Non-pigmented ciliary epithelial cell (primary cell): ENCODE results near the gene RSKR.
"Not testable (repeated sequence)": the region's sequence is repeated elsewhere in the genome, so short reads cannot be mapped to it uniquely, and the experiment has no call there.

ENCODE experiments used
- DNase-seq: peaks from one replicate; pipeline ENCODE4 v3.0.0-alpha.2; 2010; ENCODE audit warnings: low read depth

Gene RSKR

DNA sequence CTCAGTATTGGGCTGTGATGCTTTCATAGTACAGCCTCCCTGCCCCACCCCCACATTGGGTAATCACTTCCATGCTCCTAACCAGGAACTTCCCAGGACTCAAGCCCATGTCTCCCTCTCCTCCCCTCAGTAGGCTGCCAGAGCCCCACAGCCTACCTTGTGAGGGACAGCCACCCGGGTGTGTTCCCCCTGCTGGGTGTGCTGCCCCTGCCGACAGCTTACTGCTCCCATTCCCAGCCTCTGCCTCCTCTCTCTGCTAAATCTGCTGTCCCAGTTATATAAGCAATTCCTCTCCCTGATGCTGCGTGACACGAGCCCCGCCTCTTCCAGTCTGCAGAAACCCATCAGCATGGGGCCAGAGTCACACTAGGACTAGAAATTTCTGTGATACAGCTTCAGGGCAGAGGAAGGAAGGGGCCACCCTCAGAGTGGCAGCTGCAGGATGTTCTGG is at the start of gene RSKR:
Gene RSKR (minus strand): TSS at position 255 of the 451 bp plus-strand sequence. CDS start 24 bp downstream, at position 231.
- no peak for DNase-seq

GRCh38 chr17:28663723-28664122 is 49.7 kb upstream of the RSKR start:
- no peak for DNase-seq

- no peak for DNase-seq
Observed at GRCh38 chr17:28662527-28662829, 48.5 kb upstream of the RSKR start.

- no peak for DNase-seq
Observed at GRCh38 chr17:28661635-28662526, 47.9 kb upstream of the RSKR start, which contains the start of the genes SDF2 and SUPT6H. TSS of gene SDF2 (minus strand) at chr17:28661906. CDS start at chr17:28661876, 30 bp downstream. TSS of gene SUPT6H (plus strand) at chr17:28662205. CDS start at chr17:28673402, 11,197 bp downstream.

DNA sequence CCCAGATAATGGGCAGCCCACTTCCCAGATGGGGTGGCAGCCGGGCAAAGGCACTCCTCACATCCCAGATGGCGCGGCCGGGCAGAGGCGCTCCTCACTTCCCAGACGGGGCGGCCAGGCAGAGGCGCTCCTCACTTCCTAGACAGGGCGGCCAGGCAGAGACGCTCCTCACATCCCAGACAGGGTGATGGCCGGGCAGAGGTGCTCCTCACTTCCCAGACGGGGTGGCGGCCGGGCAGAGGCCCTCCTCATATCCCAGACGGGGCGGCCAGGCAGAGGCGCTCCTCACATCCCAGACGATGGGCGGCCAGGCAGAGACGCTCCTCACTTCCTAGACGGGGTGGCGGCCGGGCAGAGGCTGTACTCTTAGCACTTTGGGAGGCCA is 45.5 kb upstream of the RSKR start:
- DNase-seq: not testable (repeated sequence)

DNA sequence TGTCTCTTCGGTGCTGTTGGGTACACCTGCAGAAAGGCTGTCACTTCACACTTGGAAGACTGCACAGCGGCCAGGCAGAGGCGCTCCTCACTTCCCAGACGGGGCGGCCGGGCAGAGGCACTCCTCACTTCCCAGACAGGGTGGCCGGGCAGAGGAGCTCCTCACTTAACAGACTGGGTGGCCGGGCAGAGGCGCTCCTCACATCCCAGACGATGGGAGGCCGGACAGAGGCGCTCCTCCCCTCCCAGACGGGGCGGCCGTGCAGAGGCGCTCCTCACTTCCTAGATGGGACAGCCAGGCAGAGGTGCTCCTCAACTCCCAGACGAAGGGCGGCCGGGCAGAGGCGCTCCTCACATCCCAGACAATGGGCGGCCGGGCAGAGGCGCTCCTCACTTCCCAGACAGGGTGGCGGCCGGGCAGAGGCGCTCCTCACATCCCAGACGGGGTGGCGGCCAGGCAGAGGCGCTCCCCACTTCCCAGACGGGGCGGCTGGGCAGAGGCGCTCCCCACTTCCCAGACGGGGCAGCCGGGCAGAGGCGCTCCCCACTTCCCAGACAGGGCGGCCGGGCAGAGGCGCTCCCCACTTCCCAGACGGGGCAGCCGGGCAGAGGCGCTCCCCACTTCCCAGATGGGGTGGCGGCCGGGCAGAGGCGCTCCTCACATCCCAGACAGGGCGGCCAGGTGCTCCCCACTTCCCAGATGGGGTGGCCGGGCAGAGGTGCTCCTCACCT is 44.9 kb upstream of the RSKR start:
- DNase-seq: not testable (repeated sequence)

DNA sequence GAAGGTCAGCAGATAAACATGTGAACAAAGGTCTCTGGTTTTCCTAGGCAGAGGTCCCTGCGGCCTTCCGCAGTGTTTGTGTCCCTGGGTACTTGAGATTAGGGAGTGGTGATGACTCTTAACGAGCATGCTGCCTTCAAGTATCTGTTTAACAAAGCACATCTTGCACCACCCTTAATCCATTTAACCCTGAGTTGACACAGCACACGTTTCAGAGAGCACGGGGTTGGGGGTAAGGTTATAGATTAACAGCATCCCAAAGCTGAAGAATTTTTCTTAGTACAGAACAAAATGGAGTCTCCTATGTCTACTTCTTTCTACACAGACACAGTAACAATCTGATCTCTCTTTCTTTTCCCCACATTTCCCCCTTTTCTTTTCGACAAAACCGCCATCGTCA is 44.4 kb upstream of the RSKR start:
- not testable (repeated sequence) for DNase-seq

DNA sequence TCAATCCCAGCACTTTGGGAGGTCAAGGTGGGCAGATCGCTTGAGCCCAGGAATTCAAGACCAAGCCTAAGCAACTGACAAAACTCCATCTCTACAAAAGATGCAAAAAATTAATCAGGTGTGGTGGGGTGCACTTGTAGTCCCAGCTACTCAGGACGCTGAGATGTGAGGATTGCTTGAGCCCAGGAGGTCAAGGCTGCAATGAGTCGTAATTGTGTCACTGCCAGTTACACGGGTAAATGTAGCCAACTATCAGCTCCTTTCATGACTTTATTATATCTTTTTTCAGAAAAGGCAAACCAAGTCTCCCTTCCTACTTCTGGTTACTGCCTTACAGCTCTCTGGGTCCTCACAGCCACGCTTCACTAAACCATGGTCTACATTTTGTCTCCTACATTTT is 43.8 kb upstream of the RSKR start:
- no peak for DNase-seq

DNA sequence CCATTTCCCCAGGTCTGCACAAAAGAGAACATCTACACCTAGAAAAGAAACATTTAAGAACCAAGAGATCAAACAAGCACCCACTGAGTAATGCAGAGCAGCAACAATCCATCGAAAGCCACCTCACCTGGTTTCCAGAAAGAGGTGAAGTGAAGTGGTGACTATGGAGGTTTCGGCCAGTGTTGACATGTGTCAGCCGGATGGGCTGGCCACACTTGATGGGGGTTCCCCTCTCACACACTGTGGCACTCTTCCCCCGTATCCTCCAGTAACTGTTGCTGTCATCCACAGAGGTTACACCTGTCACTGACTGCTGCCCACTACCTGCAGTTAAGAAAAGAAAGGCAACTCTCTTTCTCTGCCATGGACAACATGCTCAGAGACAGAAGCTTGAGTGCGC is 41.2 kb upstream of the RSKR start:
- no peak for DNase-seq

DNA sequence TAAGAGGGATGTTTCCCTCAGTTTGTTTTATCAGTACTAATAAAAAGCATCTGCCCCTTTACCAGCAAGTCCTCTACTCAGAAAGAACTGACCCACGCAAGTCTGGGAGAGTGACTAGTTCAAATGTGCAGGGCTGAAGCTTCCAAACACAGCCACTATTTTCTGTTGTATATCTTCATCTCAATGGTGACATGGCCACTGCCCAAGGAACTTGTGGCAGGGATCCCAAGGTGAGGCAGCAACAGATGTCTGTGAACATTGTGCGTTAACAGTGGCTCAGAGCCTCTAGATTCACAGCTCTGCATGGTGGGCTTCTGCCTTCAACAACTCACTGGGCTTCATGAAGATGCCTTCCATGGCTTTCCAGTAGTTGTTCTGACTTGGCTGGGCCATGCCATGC is 34.7 kb upstream of the RSKR start:
- DNase-seq: no peak

- DNase-seq: no peak
Observed at GRCh38 chr17:28646039-28646754, 32.2 kb upstream of the RSKR start.

GRCh38 chr17:28645576-28645939 is 31.6 kb upstream of the RSKR start:
- DNase-seq: no peak

GRCh38 chr17:28644787-28645575 is 31.0 kb upstream of the RSKR start, which contains the start of gene BLTP2:
TSS of gene BLTP2 (minus strand) at chr17:28645158. CDS start at chr17:28645056, 102 bp downstream.
- DNase-seq: peak; percentile 64

DNA sequence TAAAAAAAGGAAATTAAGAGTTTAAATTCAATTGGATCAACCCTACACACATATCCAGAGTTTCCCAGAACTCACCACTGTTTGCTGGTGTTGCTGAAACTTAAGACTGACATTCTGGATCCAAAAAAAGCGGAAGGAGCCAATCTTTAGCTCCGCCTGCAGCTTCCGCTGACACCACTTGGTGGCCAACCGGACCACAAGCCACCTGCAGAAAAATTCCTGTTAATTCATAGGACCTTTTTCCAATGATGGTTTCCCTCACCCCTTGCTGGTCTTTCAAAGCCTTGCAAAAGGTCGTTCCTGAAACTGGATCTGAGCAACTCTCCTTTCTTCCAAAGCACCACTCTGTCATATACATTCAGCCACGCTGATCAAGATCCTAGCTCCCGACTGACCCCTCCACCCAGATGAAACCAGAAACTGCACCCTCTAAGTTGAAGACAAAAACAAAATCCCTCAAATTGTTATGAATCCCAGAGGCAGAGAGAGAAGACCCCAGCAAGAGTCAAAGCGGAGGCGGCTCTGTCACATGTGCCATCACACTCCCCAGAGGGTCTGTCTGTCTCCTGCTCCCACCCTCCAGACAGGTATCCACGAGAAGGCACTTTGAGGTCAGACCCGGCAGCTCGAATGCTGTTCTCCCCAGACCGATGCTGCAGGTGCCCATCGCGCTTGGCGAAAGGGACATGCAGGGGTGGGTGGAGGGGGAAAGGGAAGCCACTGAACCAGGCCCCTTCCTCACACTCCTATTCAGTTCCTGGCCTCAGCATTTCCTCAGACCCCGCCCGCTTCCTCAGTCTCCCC is 30.2 kb upstream of the RSKR start:
- DNase-seq: no peak

DNA sequence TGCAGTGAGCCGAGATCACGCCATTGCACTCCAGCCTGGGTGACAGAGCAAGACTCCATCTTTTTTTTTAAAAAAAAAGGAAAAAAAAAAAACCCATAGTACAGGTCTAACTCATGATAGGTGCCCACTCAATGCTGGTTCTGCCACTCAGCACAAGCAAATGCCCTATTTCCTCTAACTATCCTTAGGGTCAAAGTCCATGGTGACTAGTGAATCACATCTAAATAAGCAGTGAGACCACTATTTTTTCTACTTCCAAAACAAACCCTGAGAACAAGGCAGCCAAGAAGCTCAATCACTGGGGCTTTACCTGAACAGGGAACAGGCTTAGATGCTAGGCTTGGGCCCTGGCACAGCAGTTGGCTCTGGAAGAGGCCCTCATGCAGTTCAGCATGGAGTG is 27.6 kb upstream of the RSKR start:
- DNase-seq: no peak

DNA sequence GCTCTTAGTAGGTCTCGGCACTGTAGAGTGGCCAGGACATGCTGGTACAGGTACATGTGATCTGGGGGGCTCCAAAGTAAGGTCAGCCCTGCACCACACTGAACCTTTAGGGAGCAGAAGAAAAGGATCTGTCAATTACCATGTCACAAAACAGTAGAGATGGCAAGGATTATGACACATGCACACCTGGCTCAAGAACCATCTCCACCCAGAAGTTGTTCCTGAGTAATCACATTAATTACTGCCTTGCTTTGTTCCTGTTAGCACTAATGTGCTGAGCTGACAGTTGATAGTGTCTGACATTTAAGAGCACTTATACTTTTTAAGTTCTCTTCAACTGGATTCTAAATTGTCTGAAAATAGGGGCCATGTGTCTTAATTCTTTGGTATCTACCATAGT is 21.5 kb upstream of the RSKR start:
- DNase-seq: no peak

- DNase-seq: no peak
Observed at GRCh38 chr17:28634206-28634865, 20.4 kb upstream of the RSKR start.

- no peak for DNase-seq
Observed at GRCh38 chr17:28626818-28627217, 12.8 kb upstream of the RSKR start.

DNA sequence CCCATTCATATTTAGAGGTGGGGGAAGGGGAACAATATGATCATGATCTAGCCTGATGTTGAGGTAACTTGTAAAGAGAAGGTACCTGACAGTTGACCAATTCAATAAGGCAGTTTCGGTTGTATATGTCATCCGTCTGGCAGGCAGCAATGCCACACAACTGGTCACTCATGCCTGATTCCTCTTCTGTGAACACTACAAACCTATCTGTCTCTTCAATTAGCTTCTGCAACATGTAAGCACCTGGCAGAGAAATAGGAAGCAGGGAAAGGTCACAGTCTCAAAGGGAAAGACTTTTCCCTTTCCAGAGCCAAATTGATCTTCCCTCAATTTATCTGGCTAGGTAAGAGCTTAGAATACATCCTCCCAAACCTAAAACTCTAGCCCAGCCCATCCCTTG is 10.2 kb upstream of the RSKR start:
- DNase-seq: no peak

DNA sequence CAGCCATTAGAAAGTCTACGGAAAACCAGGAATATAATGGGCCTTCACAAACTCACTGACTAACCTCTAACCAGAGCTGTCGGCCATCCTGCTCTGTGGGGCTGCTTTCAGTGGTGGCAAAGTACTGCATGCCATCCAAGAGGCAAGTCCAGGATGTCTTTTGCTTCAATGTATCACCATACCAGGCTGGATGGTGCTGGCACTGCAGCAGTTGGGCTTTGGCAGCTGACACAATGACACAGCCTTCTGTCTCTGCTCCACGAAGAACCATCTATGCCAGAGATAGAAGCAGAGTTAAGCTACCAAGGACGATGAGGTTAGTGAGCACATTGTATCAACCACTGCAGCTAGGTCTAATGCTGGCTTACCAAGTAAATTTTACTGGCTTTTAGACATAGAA is 9.7 kb upstream of the RSKR start:
- DNase-seq: no peak
